SKM-1 treated with dmso at 0.1 percent for 144 hours (cell line): ENCODE measurements around the gene CNNM4.

Experiments used
- DNase-seq: peaks from one replicate; lab custom pipeline; 2025; ENCODE audit not compliant: unreplicated experiment; lab: John Stamatoyannopoulos, UW

Gene CNNM4

GRCh38 chr2:96857667-96858372, 97.1 kb downstream of the CNNM4 start, which contains the start of gene ANKRD39:
Gene ANKRD39, minus strand, starts transcription at chr2:96858016. Its CDS starts 29 bp downstream, at chr2:96857987.
- peak; percentile 96 for DNase-seq

GRCh38 chr2:96859099-96859649, 98.5 kb downstream of the CNNM4 start:
- no peak for DNase-seq

GRCh38 chr2:96859681-96860064, 99.0 kb downstream of the CNNM4 start:
- no peak for DNase-seq

- DNase-seq, result no peak
These were observed 99.6 kb downstream of the CNNM4 start for GRCh38 chr2:96860065-96861029.

GRCh38 chr2:96861074-96861473, 100.4 kb downstream of the CNNM4 start:
- no peak for DNase-seq
